K562 (cell line): ENCODE measurements around the gene SCAP. TPM values are rescaled to one million over a fixed set of nuclear protein-coding genes. Genes with fewer than 3 reads are reported as not detected.

Experiments
- ATAC-seq: fragments of 200-7000 bp; cut with Tn5 transposase; 3 replicates; pipeline ENCODE4 v1.9.1; 2020; ENCODE audit warnings: moderate library complexity
- BruUV-seq: library from RNA; stranded (reverse); fragments of 400-500 nt; replicated peaks from 2 replicates; lab custom pipeline; 2021; lab: Mats Ljungman, UMichigan
- CTCF ChIA-PET: fragments of 300-600 bp; formaldehyde crosslinking; extraction: SDS; loops from one replicate; lab custom pipeline; 2021; ENCODE audit warnings: low intra/inter-chr PET ratio; lab: Yijun Ruan, JAX
- POLR2A ChIA-PET: fragments of 300-600, 350-650 bp; sonication (Branson Sonifier 250); formaldehyde crosslinking; extraction: SDS; loops from one replicate; lab custom pipeline; 2021; ENCODE audit warnings: antibody characterized with exemption, inconsistent platforms; lab: Yijun Ruan, JAX
- DNase-seq, 4 experiments: peaks; one replicate each; pipeline versions ENCODE4 v3.0.0 to v3.0.0-alpha.2; 2011 to 2018; ENCODE audit warnings: low spot score in 3 of 4, mixed read lengths in 3 of 4; ENCODE audit errors: extremely low read depth in 1 of 4
- FAIRE-seq: peaks from 2 replicates; lab custom pipeline; 2011; peaks lifted over from hg19 to GRCh38; lab: Jason Lieb, UNC
- H2AFZ ChIP-seq: 2 replicates; pipeline ENCODE4 v1.6.0; 2011; ENCODE audit warnings: low read depth, low read length, control low read depth, inconsistent platforms
- H3K27ac ChIP-seq: fragments of 200-600 bp; 3 replicates; pipeline ENCODE4 v1.8.0; 2011; ENCODE audit warnings: low read depth, mild to moderate bottlenecking, control low read depth, inconsistent platforms, low read length, moderate library complexity, mixed read lengths; ENCODE audit errors: extremely low read depth
- H3K27me3 ChIP-seq, 2 experiments: fragments of 300-600 bp in 1 of 2; 2 replicates in 1 of 2; 3 replicates in 1 of 2; pipeline versions ENCODE4 v1.6.0 to v1.8.0; 2011; ENCODE audit warnings: inconsistent platforms in 2 of 2, low read length in 2 of 2, mild to moderate bottlenecking in 1 of 2, mixed read lengths in 1 of 2, moderate library complexity in 1 of 2; ENCODE audit not compliant: control insufficient read depth in 2 of 2, insufficient read depth in 2 of 2
- H3K36me3 ChIP-seq: fragments of 300-600 bp; 3 replicates; pipeline ENCODE4 v1.8.0; 2011; ENCODE audit warnings: mild to moderate bottlenecking, low read length, inconsistent platforms; ENCODE audit not compliant: control insufficient read depth, insufficient read depth
- H3K4me1 ChIP-seq, 2 experiments: fragments of 200-600 bp in 1 of 2; replicated peaks in 1 of 2; 2 replicates in 1 of 2; 3 replicates in 1 of 2; pipeline versions ENCODE4 v1.5.1 to v1.8.0; 2011; ENCODE audit warnings: inconsistent platforms in 2 of 2, low read length in 2 of 2, mild to moderate bottlenecking in 1 of 2, mixed read lengths in 1 of 2, moderate library complexity in 1 of 2; ENCODE audit not compliant: control insufficient read depth in 2 of 2, insufficient read depth in 2 of 2
- H3K4me2 ChIP-seq: 2 replicates; pipeline ENCODE4 v1.6.1; 2011; ENCODE audit warnings: low read length, control low read depth, inconsistent platforms, mixed read lengths; ENCODE audit not compliant: insufficient read depth
- H3K4me3 ChIP-seq: fragments of 200-600 bp; sonication (generic), shearing (Covaris generic); 2 replicates; pipeline ENCODE4 v1.5.1; 2016; ENCODE audit warnings: control low read depth, inconsistent platforms
- H3K79me2 ChIP-seq: fragments of 200-600 bp; 3 replicates; pipeline ENCODE4 v1.8.0; 2011; ENCODE audit warnings: low read length, inconsistent platforms; ENCODE audit not compliant: control insufficient read depth, insufficient read depth
- H3K9ac ChIP-seq, 2 experiments: 2 replicates each; pipeline versions ENCODE4 v1.6.0 to v1.6.1; 2011; ENCODE audit warnings: low read depth in 2 of 2, low read length in 2 of 2, control low read depth in 1 of 2, inconsistent platforms in 1 of 2, mild to moderate bottlenecking in 1 of 2, mixed read lengths in 1 of 2; ENCODE audit not compliant: insufficient read depth in 1 of 2
- H3K9me1 ChIP-seq: one replicate; pipeline ENCODE4 v1.6.0; 2011; ENCODE audit warnings: inconsistent platforms, mild to moderate bottlenecking, low read length, moderate library complexity; ENCODE audit not compliant: control insufficient read depth, insufficient read depth
- H3K9me3 ChIP-seq: replicated peaks from 2 replicates; pipeline ENCODE4 v1.5.1; 2011; ENCODE audit warnings: low read depth, low read length, inconsistent platforms; ENCODE audit not compliant: control insufficient read depth, insufficient read depth
- H4K20me1 ChIP-seq: replicated peaks from 2 replicates; pipeline ENCODE4 v1.6.1; 2011; ENCODE audit warnings: low read length, inconsistent platforms, mixed read lengths; ENCODE audit not compliant: control insufficient read depth, insufficient read depth
- CBFA2T2 ChIP-seq: fragments of 450-650 bp; conservative IDR thresholded peaks from 2 replicates; pipeline ENCODE4 v1.6.1; 2017; ENCODE audit warnings: mild to moderate bottlenecking
- CREBBP ChIP-seq: IDR thresholded peaks from one replicate; pipeline ENCODE4 v1.6.1; 2012; ENCODE audit warnings: low read depth, mild to moderate bottlenecking, control low read depth, inconsistent platforms, low read length
- ELF2 ChIP-seq: fragments of 250-450 bp; sonication (Bioruptor Pico); IDR thresholded peaks from 2 replicates; pipeline ENCODE4 v1.5.0; 2021; ENCODE audit warnings: mild to moderate bottlenecking
- KDM2B ChIP-seq: fragments of 250-450 bp; sonication (Bioruptor Pico); IDR thresholded peaks from 2 replicates; pipeline ENCODE4 v1.8.0; 2021; ENCODE audit warnings: mild to moderate bottlenecking, moderate library complexity
- KLF16 ChIP-seq: IDR thresholded peaks from 2 replicates; pipeline ENCODE4 v1.6.1; 2016; ENCODE audit warnings: antibody characterized with exemption
- L3MBTL2 ChIP-seq: fragments of 450-650 bp; IDR thresholded peaks from 2 replicates; pipeline ENCODE4 v1.6.1; 2016; ENCODE audit warnings: mild to moderate bottlenecking, moderate library complexity
- MECOM ChIP-seq: fragments of 250-450 bp; sonication (Bioruptor Pico); IDR thresholded peaks from 2 replicates; pipeline ENCODE4 v1.8.0; 2022; ENCODE audit warnings: inconsistent platforms
- PYGO2 ChIP-seq: fragments of 450-650 bp; IDR thresholded peaks from 2 replicates; pipeline ENCODE4 v1.6.1; 2016; ENCODE audit warnings: mild to moderate bottlenecking, missing genetic modification characterization, moderate library complexity, missing compliant biosample characterization
- TBL1XR1 ChIP-seq, 2 experiments: IDR thresholded peaks; 2 replicates each; pipeline ENCODE4 v1.6.1; 2012; ENCODE audit warnings: improper control_type of control experiment in 2 of 2, low read length in 2 of 2, mild to moderate bottlenecking in 1 of 2
- TCF7 ChIP-seq: sonication (generic); IDR thresholded peaks from 2 replicates; pipeline ENCODE4 v1.6.1; 2016; ENCODE audit warnings: antibody characterized with exemption, borderline replicate concordance
- ZBTB2 ChIP-seq: fragments of 450-650 bp; IDR thresholded peaks from 2 replicates; pipeline ENCODE4 v1.6.1; 2016; ENCODE audit warnings: antibody characterized with exemption
- whole genome bisulfite sequencing: fragments of 100-300 bp; shearing (Covaris generic); methylation state at CpG from one replicate; pipeline ENCODE4 v1.1.6; 2016; ENCODE audit warnings: low coverage, mixed read lengths; ENCODE audit not compliant: insufficient coverage; ENCODE audit errors: missing lambda C conversion rate; 5-methylcytosine and 5-hydroxymethylcytosine counted together
- in situ Hi-C: fragments of 300-500 bp; cut with MboI; formaldehyde crosslinking; loops from 4 replicates; pipeline ENCODE4 v1.15.0; 2018; ENCODE audit warnings: inconsistent platforms, mixed read lengths
- intact Hi-C: fragments of 100-400 bp; cut with micrococcal nuclease; formaldehyde crosslinking; loops from 2 replicates; pipeline ENCODE4 v1.14.2; 2022
- polyA plus RNA-seq, 8 experiments: library from polyadenylated mRNA; depleted of rRNA in 4 of 8; stranded (reverse) in 5 of 8; unstranded in 3 of 8; fragments of >200 nt; fragmentation: Nextera tagmentation in 2 of 8; fragmentation: Illumina TruSeq in 1 of 8; extraction: Ambion mirVana in 2 of 8; extraction: Trizol in 1 of 8; gene quantifications; 2 replicates each; pipeline versions ENCODE4 v1.2.1 to v1.2.3, GENCODE V29; 2011 to 2014; ENCODE audit warnings: inconsistent platforms in 1 of 8, missing spikeins in 1 of 8
- total RNA-seq, 7 experiments: library from RNA; depleted of rRNA in 6 of 7; stranded (reverse); fragments of >200 nt in 6 of 7; fragmentation: Illumina TruSeq in 2 of 7; extraction: Trizol in 2 of 7; gene quantifications; 2 replicates each; pipeline versions ENCODE4 v1.2.1 to v1.2.3, GENCODE V29; 2011 to 2021; ENCODE audit warnings: low replicate concordance in 1 of 7
- TF ChIP-seq, protein P1 (sequence below): sonication (generic); formaldehyde crosslinking; IDR thresholded peaks from 2 replicates; pipeline ENCODE4 v1.8.0; 2023; ENCODE audit warnings: missing genetic modification reagents, mild to moderate bottlenecking, borderline replicate concordance
- TF ChIP-seq, protein P2 (sequence below): fragments of 450-650 bp; IDR thresholded peaks from 2 replicates; pipeline ENCODE4 v1.6.1; 2016

The SCAP gene
- total and polyA plus RNA-seq, 9 of the 15 experiments (the other 6 are each of a cell fraction or from before 2014, with no cell fraction given) = 2.6 to 104 (median 37.8) TPM

GRCh38 chr3:47380601-47381316 lies 95.0 kb downstream of the SCAP start, which contains the start of gene PTPN23:
TSS of gene PTPN23 (plus strand) at chr3:47381021. CDS start at chr3:47381097, 76 bp downstream.
- H3K4me3 ChIP-seq = peak within 1 kb of the TSS; percentile 88
- peaks cover 30 to 32% of the 10 kb centered on the region in 2 experiments for H3K4me1 ChIP-seq
- ChIA-PET POLR2A (interaction anchor here (0.5 to 1.9 kb wide), 25 partner anchors 8 to 877 kb away, joined by 3 to 6 read pairs (median 4); no protein-coding TSS in a partner anchor), CTCF (no interaction called here)
- peak; percentile 87 for ATAC-seq
- H3K27me3 ChIP-seq = no peaks in the 10 kb centered on the region
- H3K27ac ChIP-seq = peak within 1 kb of the TSS; percentile 94
- peaks cover 19% of the 10 kb centered on the region; the same call in 1 of the 3 replicates for H3K36me3 ChIP-seq
- in situ Hi-C loops = no loop called here
- no peaks in the 10 kb centered on the region for H3K9me3 ChIP-seq
- H3K79me2 ChIP-seq = peaks cover 62% of the 10 kb centered on the region
- peak within 1 kb of the TSS; percentile 91 for H2AFZ ChIP-seq
- H3K9me1 ChIP-seq = no peaks in the 10 kb centered on the region
- intact Hi-C loops = loop anchor here (5.0 kb wide), 1 partner anchor 402 kb away; the partner anchor contains the start of gene SMARCC1
- peak; percentile 97 to 100 (median 98) for DNase-seq
- FAIRE-seq = peak; percentile 95
- peaks cover 21% of the 10 kb centered on the region for H4K20me1 ChIP-seq
- BruUV-seq = TSS peak; percentile 69
- peak within 1 kb of the TSS; percentile 93 for H3K4me2 ChIP-seq
- WGBS = 1% methylated on average over 59 of the region's 61 CpGs
- H3K9ac ChIP-seq = peak within 1 kb of the TSS; percentile 95 to 96
- no peak for TF ChIP-seq CREBBP
- TF ChIP-seq TCF7 = no peak
- TF ChIP-seq L3MBTL2 = peak; percentile 79
- TF ChIP-seq MECOM (CRISPR knock-in tag) = no peak
- no peak for TF ChIP-seq KLF16
- TF ChIP-seq CBFA2T2 = peak; percentile 37; the same call in 1 of the 2 replicates
- no peak for TF ChIP-seq PYGO2 (tag)
- no peak for TF ChIP-seq ELF2 (CRISPR knock-in tag)
- TF ChIP-seq, protein P1, sequence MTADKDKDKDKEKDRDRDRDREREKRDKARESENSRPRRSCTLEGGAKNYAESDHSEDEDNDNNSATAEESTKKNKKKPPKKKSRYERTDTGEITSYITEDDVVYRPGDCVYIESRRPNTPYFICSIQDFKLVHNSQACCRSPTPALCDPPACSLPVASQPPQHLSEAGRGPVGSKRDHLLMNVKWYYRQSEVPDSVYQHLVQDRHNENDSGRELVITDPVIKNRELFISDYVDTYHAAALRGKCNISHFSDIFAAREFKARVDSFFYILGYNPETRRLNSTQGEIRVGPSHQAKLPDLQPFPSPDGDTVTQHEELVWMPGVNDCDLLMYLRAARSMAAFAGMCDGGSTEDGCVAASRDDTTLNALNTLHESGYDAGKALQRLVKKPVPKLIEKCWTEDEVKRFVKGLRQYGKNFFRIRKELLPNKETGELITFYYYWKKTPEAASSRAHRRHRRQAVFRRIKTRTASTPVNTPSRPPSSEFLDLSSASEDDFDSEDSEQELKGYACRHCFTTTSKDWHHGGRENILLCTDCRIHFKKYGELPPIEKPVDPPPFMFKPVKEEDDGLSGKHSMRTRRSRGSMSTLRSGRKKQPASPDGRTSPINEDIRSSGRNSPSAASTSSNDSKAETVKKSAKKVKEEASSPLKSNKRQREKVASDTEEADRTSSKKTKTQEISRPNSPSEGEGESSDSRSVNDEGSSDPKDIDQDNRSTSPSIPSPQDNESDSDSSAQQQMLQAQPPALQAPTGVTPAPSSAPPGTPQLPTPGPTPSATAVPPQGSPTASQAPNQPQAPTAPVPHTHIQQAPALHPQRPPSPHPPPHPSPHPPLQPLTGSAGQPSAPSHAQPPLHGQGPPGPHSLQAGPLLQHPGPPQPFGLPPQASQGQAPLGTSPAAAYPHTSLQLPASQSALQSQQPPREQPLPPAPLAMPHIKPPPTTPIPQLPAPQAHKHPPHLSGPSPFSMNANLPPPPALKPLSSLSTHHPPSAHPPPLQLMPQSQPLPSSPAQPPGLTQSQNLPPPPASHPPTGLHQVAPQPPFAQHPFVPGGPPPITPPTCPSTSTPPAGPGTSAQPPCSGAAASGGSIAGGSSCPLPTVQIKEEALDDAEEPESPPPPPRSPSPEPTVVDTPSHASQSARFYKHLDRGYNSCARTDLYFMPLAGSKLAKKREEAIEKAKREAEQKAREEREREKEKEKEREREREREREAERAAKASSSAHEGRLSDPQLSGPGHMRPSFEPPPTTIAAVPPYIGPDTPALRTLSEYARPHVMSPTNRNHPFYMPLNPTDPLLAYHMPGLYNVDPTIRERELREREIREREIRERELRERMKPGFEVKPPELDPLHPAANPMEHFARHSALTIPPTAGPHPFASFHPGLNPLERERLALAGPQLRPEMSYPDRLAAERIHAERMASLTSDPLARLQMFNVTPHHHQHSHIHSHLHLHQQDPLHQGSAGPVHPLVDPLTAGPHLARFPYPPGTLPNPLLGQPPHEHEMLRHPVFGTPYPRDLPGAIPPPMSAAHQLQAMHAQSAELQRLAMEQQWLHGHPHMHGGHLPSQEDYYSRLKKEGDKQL (CRISPR knock-in tag) = peak; percentile 78
- TF ChIP-seq ZBTB2 = peak; percentile 96
- 0 out of 4 replicates have a peak, but pooled peaks of 1 of the 2 experiments have one; percentile 12 for TF ChIP-seq TBL1XR1 (IDR thresholded peaks at IDR 0.05; ENCODE audit: low read length in 2 of 2)
- TF ChIP-seq, protein P2, sequence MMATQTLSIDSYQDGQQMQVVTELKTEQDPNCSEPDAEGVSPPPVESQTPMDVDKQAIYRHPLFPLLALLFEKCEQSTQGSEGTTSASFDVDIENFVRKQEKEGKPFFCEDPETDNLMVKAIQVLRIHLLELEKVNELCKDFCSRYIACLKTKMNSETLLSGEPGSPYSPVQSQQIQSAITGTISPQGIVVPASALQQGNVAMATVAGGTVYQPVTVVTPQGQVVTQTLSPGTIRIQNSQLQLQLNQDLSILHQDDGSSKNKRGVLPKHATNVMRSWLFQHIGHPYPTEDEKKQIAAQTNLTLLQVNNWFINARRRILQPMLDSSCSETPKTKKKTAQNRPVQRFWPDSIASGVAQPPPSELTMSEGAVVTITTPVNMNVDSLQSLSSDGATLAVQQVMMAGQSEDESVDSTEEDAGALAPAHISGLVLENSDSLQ = peak; percentile 27
- TF ChIP-seq KDM2B (CRISPR knock-in tag) = no peak
